ENCODE measurements around the gene ERC2.
A peak's percentile ranks its signal among the peaks of the same experiment; 100 is the strongest.

ERC2 gene

DNA sequence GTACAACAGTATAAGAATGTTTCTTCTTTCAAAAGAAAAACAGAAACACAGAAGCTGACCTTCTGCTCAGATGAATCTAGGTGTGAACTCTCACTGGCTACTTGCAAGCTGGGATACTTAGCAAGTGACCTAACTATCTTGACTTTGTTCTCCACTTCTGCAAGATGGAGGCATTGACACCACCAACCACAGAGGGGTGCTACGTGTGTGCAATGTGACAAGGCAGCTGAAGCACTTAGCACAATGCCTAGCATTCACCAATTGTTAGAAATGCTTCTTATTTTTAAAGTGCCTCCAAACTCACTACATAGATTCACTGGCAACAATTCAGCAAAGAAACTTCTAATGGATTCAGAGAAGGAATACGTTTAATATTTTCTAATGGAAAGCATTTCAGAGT, 649.8 kb downstream of the ERC2 start:
- Histone ChIP-seq H4K20me1 (ENCODE audit: insufficient read depth, low read length) (no peaks in the 10 kb centered on the region), H2AFZ (ENCODE audit: low read length) (no peak overlapping the region), H3K27me3 (ENCODE audit: insufficient read depth, low read length) (no peaks in the 10 kb centered on the region), H3K9me2 (ENCODE audit: low read depth, low read length) (no peaks in the 10 kb centered on the region), H3K4me1 (ENCODE audit: insufficient read depth, low read length, severe bottlenecking) (peaks cover 24% of the 10 kb centered on the region), H3F3A (ENCODE audit: insufficient read depth, low read length) (no peaks in the 10 kb centered on the region), H3K36me3 (ENCODE audit: insufficient read depth, low read length) (no peaks in the 10 kb centered on the region), H3K4me3 (ENCODE audit: low read depth, low read length, poor library complexity, severe bottlenecking) (no peak overlapping the region), H3K9ac (ENCODE audit: low read length) (no peak overlapping the region), H3K27ac (ENCODE audit: low read depth, low read length, poor library complexity, severe bottlenecking) (no peak overlapping the region), H3K9me3 (ENCODE audit: low read length) (no peaks in the 10 kb centered on the region), H3K4me2 (ENCODE audit: low read length) (no peak overlapping the region), H3K79me2 (ENCODE audit: insufficient read depth, low read length) (no peaks in the 10 kb centered on the region)
- no peak for TF ChIP-seq EZH2 (IDR thresholded peaks at IDR 0.05; ENCODE audit: borderline replicate concordance, low read length)
- TF ChIP-seq CTCF (IDR thresholded peaks at IDR 0.05; ENCODE audit: low read length) = peak; percentile 20; the same call in 1 of the 2 replicates

DNA sequence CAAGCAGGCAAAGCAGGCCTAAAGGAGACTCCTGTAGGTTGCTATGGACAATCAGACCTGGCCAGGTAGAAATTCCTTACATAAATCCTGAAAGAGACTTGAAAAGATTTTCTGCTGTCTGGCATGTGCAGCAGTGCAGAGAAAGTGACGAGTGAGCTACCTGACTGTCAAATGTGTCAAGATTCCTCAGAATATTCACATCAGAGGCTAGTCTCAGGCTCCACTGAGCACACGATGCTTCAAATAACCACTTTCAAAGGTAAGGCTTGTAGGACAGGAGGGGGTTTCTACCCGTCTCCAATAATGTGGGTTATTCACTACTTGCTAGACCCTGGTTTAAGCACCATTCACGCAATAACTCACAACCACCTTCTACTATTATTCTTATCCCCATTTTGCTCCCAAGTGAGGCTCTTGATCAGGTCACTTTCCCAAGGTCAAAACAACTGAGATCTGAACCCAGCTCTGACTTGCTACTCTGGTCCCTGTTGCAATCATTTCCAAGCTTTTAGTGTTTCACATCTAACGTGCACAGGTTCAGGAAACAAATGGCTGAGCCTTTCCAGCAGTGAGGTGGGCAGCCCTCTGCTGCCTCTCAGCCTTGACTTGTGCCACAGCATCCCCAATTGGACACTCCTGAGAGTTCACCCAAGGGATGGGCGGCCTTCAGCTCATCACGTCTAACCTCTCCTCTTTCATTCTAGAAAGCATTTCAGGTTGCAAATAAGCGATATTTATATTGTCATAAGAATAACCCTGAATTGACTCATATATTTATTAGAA, 651.3 kb downstream of the ERC2 start:
- no peaks in the 10 kb centered on the region for H3K27me3 ChIP-seq (ENCODE audit: insufficient read depth, low read length)
- no peaks in the 10 kb centered on the region for H4K20me1 ChIP-seq (ENCODE audit: insufficient read depth, low read length)
- H3K9ac ChIP-seq (ENCODE audit: low read length) = no peak overlapping the region
- peaks cover 24% of the 10 kb centered on the region for H3K4me1 ChIP-seq (ENCODE audit: insufficient read depth, low read length, severe bottlenecking)
- no peak overlapping the region for H2AFZ ChIP-seq (ENCODE audit: low read length)
- no peaks in the 10 kb centered on the region for H3K9me2 ChIP-seq (ENCODE audit: low read depth, low read length)
- H3K9me3 ChIP-seq (ENCODE audit: low read length) = no peaks in the 10 kb centered on the region
- H3K79me2 ChIP-seq (ENCODE audit: insufficient read depth, low read length) = no peaks in the 10 kb centered on the region
- no peak overlapping the region for H3K27ac ChIP-seq (ENCODE audit: low read depth, low read length, poor library complexity, severe bottlenecking)
- no peaks in the 10 kb centered on the region for H3K36me3 ChIP-seq (ENCODE audit: insufficient read depth, low read length)
- H3K4me2 ChIP-seq (ENCODE audit: low read length) = no peak overlapping the region; the same call in 1 of the 2 replicates
- H3K4me3 ChIP-seq (ENCODE audit: low read depth, low read length, poor library complexity, severe bottlenecking) = no peak overlapping the region
- TF ChIP-seq CTCF (IDR thresholded peaks at IDR 0.05; ENCODE audit: low read length) = peak; percentile 33; the same call in 1 of the 2 replicates
- TF ChIP-seq EZH2 (IDR thresholded peaks at IDR 0.05; ENCODE audit: borderline replicate concordance, low read length) = no peak
- no peaks in the 10 kb centered on the region for H3F3A ChIP-seq (ENCODE audit: insufficient read depth, low read length)

DNA sequence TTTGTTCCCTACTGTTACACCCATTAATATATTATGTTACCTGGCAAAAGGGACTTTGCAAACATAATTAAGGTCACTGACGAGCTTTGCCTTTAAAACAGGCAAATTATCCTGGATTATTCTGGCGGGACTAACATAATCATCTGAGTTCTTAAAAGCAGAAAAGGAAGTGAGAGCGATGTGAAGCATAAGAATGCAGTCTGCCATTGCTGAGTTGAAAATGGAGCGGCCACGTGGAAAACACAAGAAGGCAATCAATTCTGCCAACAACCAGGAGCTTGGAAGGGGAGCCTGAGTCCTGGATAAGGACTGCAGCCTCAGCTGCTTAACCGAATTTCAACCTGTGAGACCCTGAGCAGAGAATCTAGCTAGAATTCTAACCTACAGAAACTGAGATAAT, 653.0 kb downstream of the ERC2 start:
- H3K27me3 ChIP-seq (ENCODE audit: insufficient read depth, low read length) = no peaks in the 10 kb centered on the region
- H4K20me1 ChIP-seq (ENCODE audit: insufficient read depth, low read length) = no peaks in the 10 kb centered on the region
- peak overlapping the region; percentile 3; the same call in 1 of the 2 replicates for H3K4me2 ChIP-seq (ENCODE audit: low read length)
- H3K9ac ChIP-seq (ENCODE audit: low read length) = no peak overlapping the region
- H3F3A ChIP-seq (ENCODE audit: insufficient read depth, low read length) = no peaks in the 10 kb centered on the region
- no peaks in the 10 kb centered on the region for H3K9me3 ChIP-seq (ENCODE audit: low read length)
- H2AFZ ChIP-seq (ENCODE audit: low read length) = no peak overlapping the region
- H3K4me3 ChIP-seq (ENCODE audit: low read depth, low read length, poor library complexity, severe bottlenecking) = no peak overlapping the region
- peaks cover 24% of the 10 kb centered on the region for H3K4me1 ChIP-seq (ENCODE audit: insufficient read depth, low read length, severe bottlenecking)
- H3K27ac ChIP-seq (ENCODE audit: low read depth, low read length, poor library complexity, severe bottlenecking) = no peak overlapping the region
- no peaks in the 10 kb centered on the region for H3K36me3 ChIP-seq (ENCODE audit: insufficient read depth, low read length)
- H3K79me2 ChIP-seq (ENCODE audit: insufficient read depth, low read length) = no peaks in the 10 kb centered on the region
- no peaks in the 10 kb centered on the region for H3K9me2 ChIP-seq (ENCODE audit: low read depth, low read length)
- TF ChIP-seq EZH2 (IDR thresholded peaks at IDR 0.05; ENCODE audit: borderline replicate concordance, low read length) (no peak), CTCF (IDR thresholded peaks at IDR 0.05; ENCODE audit: low read length) (no peak)
